Suprapubic skin (tissue), 4 donors: Measurements from ENCODE around the gene DUSP10. TPM values are rescaled to one million over a fixed set of nuclear protein-coding genes. Genes with fewer than 3 reads are reported as not detected.

Experiments used
- DNase-seq, 2 donors: peaks; one replicate each; pipeline ENCODE4 v3.0.0-alpha.2; 2019; ENCODE audit warnings: low spot score in 2 of 2
- H3K27ac ChIP-seq: fragments of 200-600 bp; sonication (generic); one replicate; pipeline ENCODE4 v1.5.1; 2019
- H3K27me3 ChIP-seq: fragments of 200-600 bp; sonication (generic); one replicate; pipeline ENCODE4 v1.5.1; 2019
- H3K36me3 ChIP-seq: fragments of 200-600 bp; sonication (generic); one replicate; pipeline ENCODE4 v1.5.1; 2019
- H3K4me1 ChIP-seq: fragments of 200-600 bp; sonication (generic); one replicate; pipeline ENCODE4 v1.5.1; 2019
- H3K4me3 ChIP-seq: fragments of 200-600 bp; sonication (generic); one replicate; pipeline ENCODE4 v1.5.1; 2019; ENCODE audit warnings: mild to moderate bottlenecking
- H3K9me3 ChIP-seq: fragments of 200-600 bp; sonication (generic); one replicate; pipeline ENCODE4 v1.5.1; 2019
- CTCF ChIP-seq, 2 donors: fragments of 200-600 bp in 1 of 2; fragments of 450-650 bp in 1 of 2; sonication (generic) in 1 of 2; IDR thresholded peaks; one replicate each; pipeline ENCODE4 v1.5.1; 2016 to 2019; ENCODE audit warnings: antibody characterized with exemption in 2 of 2, mild to moderate bottlenecking in 1 of 2, moderate library complexity in 1 of 2
- EP300 ChIP-seq: sonication (generic); formaldehyde crosslinking; IDR thresholded peaks from one replicate; pipeline ENCODE4 v1.6.1; 2017; ENCODE audit warnings: antibody characterized with exemption
- POLR2A ChIP-seq, 2 donors: fragments of 450-650 bp; IDR thresholded peaks; one replicate each; pipeline ENCODE4 v1.6.1; 2017; ENCODE audit warnings: antibody characterized with exemption in 2 of 2, mild to moderate bottlenecking in 2 of 2, moderate library complexity in 2 of 2
- POLR2AphosphoS5 ChIP-seq, 3 donors: sonication (generic); formaldehyde crosslinking; IDR thresholded peaks; one replicate each; pipeline ENCODE4 v1.6.1; 2017; ENCODE audit warnings: antibody characterized with exemption in 3 of 3
- WGBS: methylation state at CpG from one replicate; pipeline ENCODE4 v1.1.5; 2018; 5-methylcytosine and 5-hydroxymethylcytosine counted together
- total RNA-seq, 4 donors: library from RNA; depleted of rRNA; stranded (reverse); fragments of >200 nt; gene quantifications; one replicate each; pipeline ENCODE4 v1.1.0, GENCODE V29; 2016

DUSP10 gene
- total RNA-seq, 4 donors from 2014 or later = 9.5 to 18.6 (median 15.3) TPM

GRCh38 chr1:221708076-221708571, 33.8 kb downstream of the DUSP10 start:
- 77% methylated on average over 5 of the region's 5 CpGs for WGBS
- Histone ChIP-seq H3K27ac (peak overlapping the region; percentile 46), H3K4me1 (peaks cover 6% of the 10 kb centered on the region), H3K27me3 (no peaks in the 10 kb centered on the region), H3K4me3 (no peak overlapping the region), H3K9me3 (no peaks in the 10 kb centered on the region), H3K36me3 (peaks cover 16% of the 10 kb centered on the region)
- TF ChIP-seq POLR2AphosphoS5 (IDR thresholded peaks at IDR 0.05) (peak in 1 of 3 donors; percentile 17), POLR2A (IDR thresholded peaks at IDR 0.05) (no peak)
- DNase-seq = no peak

- Histone ChIP-seq H3K4me1 (peaks cover 6% of the 10 kb centered on the region), H3K27me3 (no peaks in the 10 kb centered on the region), H3K9me3 (no peaks in the 10 kb centered on the region), H3K27ac (peak overlapping the region; percentile 36), H3K4me3 (no peak overlapping the region), H3K36me3 (peaks cover 25% of the 10 kb centered on the region)
- 91% methylated on average over 7 of the region's 7 CpGs for WGBS
- TF ChIP-seq POLR2AphosphoS5 (IDR thresholded peaks at IDR 0.05) (no peak), EP300 (no peak)
- DNase-seq = no peak
Observed at GRCh38 chr1:221706876-221707582, 34.9 kb downstream of the DUSP10 start.

- Histone ChIP-seq H3K27me3 (no peaks in the 10 kb centered on the region), H3K36me3 (peaks cover 25% of the 10 kb centered on the region), H3K4me1 (peaks cover 6% of the 10 kb centered on the region), H3K27ac (no peak overlapping the region), H3K4me3 (no peak overlapping the region), H3K9me3 (no peaks in the 10 kb centered on the region)
- TF ChIP-seq EP300 (no peak), POLR2A (IDR thresholded peaks at IDR 0.05) (no peak), POLR2AphosphoS5 (IDR thresholded peaks at IDR 0.05) (no peak), CTCF (IDR thresholded peaks at IDR 0.05) (no peak)
- WGBS = 96% methylated on average over 12 of the region's 12 CpGs
- DNase-seq = no peak
Observed at GRCh38 chr1:221706191-221706590, 35.7 kb downstream of the DUSP10 start.

- 52% methylated on average over 1 of the region's 1 CpG for WGBS
- DNase-seq = no peak
- H3K4me3 ChIP-seq = no peak overlapping the region
- H3K27ac ChIP-seq = no peak overlapping the region
- H3K36me3 ChIP-seq = peaks cover 25% of the 10 kb centered on the region
- TF ChIP-seq EP300 = no peak
- peaks cover 3% of the 10 kb centered on the region for H3K4me1 ChIP-seq
- no peaks in the 10 kb centered on the region for H3K9me3 ChIP-seq
- H3K27me3 ChIP-seq = no peaks in the 10 kb centered on the region
Observed at GRCh38 chr1:221704306-221704705, 37.6 kb downstream of the DUSP10 start.

- H3K4me3 ChIP-seq = no peak overlapping the region
- WGBS = 98% methylated on average over 1 of the region's 1 CpG
- no peak for DNase-seq
- H3K27me3 ChIP-seq = no peaks in the 10 kb centered on the region
- peaks cover 25% of the 10 kb centered on the region for H3K36me3 ChIP-seq
- H3K9me3 ChIP-seq = no peaks in the 10 kb centered on the region
- H3K27ac ChIP-seq = no peak overlapping the region
- no peak for TF ChIP-seq POLR2AphosphoS5 (IDR thresholded peaks at IDR 0.05)
- no peak for TF ChIP-seq CTCF (IDR thresholded peaks at IDR 0.05)
- TF ChIP-seq EP300 = no peak
- no peak for TF ChIP-seq POLR2A (IDR thresholded peaks at IDR 0.05)
- no peaks in the 10 kb centered on the region for H3K4me1 ChIP-seq
Observed at GRCh38 chr1:221701570-221702186, 40.2 kb downstream of the DUSP10 start.

- H3K4me3 ChIP-seq = no peak overlapping the region
- peaks cover 24% of the 10 kb centered on the region for H3K36me3 ChIP-seq
- no peaks in the 10 kb centered on the region for H3K9me3 ChIP-seq
- TF ChIP-seq CTCF (IDR thresholded peaks at IDR 0.05) (no peak), POLR2AphosphoS5 (IDR thresholded peaks at IDR 0.05) (no peak), POLR2A (IDR thresholded peaks at IDR 0.05) (no peak), EP300 (no peak)
- no peak overlapping the region for H3K27ac ChIP-seq
- no peaks in the 10 kb centered on the region for H3K27me3 ChIP-seq
- no peak for DNase-seq
- no peaks in the 10 kb centered on the region for H3K4me1 ChIP-seq
- WGBS = 64% methylated on average over 2 of the region's 2 CpGs
Observed at GRCh38 chr1:221700948-221701347, 40.9 kb downstream of the DUSP10 start.
